H1 (cell line): ENCODE data around the gene LRRC27. TPM values are rescaled to one million over a fixed set of nuclear protein-coding genes. Genes with fewer than 3 reads are reported as not detected.

Experiments used
- polyA plus RNA-seq, 7 experiments: library from polyadenylated mRNA; depleted of rRNA in 3 of 7; stranded (reverse) in 5 of 7; unstranded in 2 of 7; fragments of >200 nt in 5 of 7; fragments of 200-250 nt in 2 of 7; gene quantifications; 1 replicate in 5 of 7; 2 replicates in 1 of 7; 4 replicates in 1 of 7; pipeline versions ENCODE4 v1.2.1 to v1.2.3, GENCODE V29; 2011 to 2013; ENCODE audit warnings: missing spikeins in 2 of 7, mixed read lengths in 2 of 7
- total RNA-seq: library from RNA; stranded (reverse); fragmentation: NEBNext Ultra II Directional; extraction: Animal tissue kit (Norgen Biotek cat#: 25700); gene quantifications from 2 replicates; pipeline ENCODE4 v1.2.1, GENCODE V29; 2021

Gene LRRC27
- total and polyA plus RNA-seq, 2 of the 8 experiments (the other 6 are each of a cell fraction or from before 2014, with no cell fraction given) = 1.2 to 3.8 TPM

Other genes with a start within 250 kb of the LRRC27 start
- 15.2 and 16.4 TPM in 2 replicates for gene DPYSL4, start 145.2 kb upstream of the LRRC27 start, total RNA-seq
- gene DPYSL4, start 145.2 kb upstream of the LRRC27 start, polyA plus RNA-seq (2011; rRNA removed) = 12.9 and 21.6 TPM in 2 replicates
- gene STK32C, start 24.2 kb upstream of the LRRC27 start, total RNA-seq = 15.6 and 17.3 TPM in 2 replicates
- gene STK32C, start 24.2 kb upstream of the LRRC27 start, polyA plus RNA-seq (2011; rRNA removed) = 10.6 and 18.1 TPM in 2 replicates
- gene PWWP2B, start 65.0 kb downstream of the LRRC27 start, total RNA-seq = 10.8 and 11.0 TPM in 2 replicates
- 5.3 and 9.4 TPM in 2 replicates for gene PWWP2B, start 65.0 kb downstream of the LRRC27 start, polyA plus RNA-seq (2011; rRNA removed)
- 25.5 and 27.5 TPM in 2 replicates for gene INPP5A, start 205.6 kb downstream of the LRRC27 start, total RNA-seq
- gene INPP5A, start 205.6 kb downstream of the LRRC27 start, polyA plus RNA-seq (2011; rRNA removed) = 16.8 and 19.7 TPM in 2 replicates